CD4-positive, CD25-positive, alpha-beta regulatory T cell (primary cell): ENCODE results near the gene KCNMB3. TPM values are rescaled to one million over a fixed set of nuclear protein-coding genes. Genes with fewer than 3 reads are reported as not detected.
"Not testable (repeated sequence)": the region's sequence is repeated elsewhere in the genome, so short reads cannot be mapped to it uniquely, and the experiment has no call there.

Experiments
- ATAC-seq, 2 donors: fragments of 150-1000 bp; cut with Tn5 transposase; one replicate each; pipeline ENCODE4 v1.10.0; 2021; ENCODE audit warnings: low read depth in 2 of 2, moderate number of reproducible peaks in 2 of 2, moderate library complexity in 1 of 2
- DNase-seq, 3 donors: peaks; one replicate each; pipeline versions ENCODE4 v3.0.0 to v3.0.0-alpha.2; 2012 to 2022; ENCODE audit warnings: mixed read lengths in 1 of 3
- H3K27ac ChIP-seq: one replicate; pipeline ENCODE4 v1.7.0; 2013; ENCODE audit warnings: mild to moderate bottlenecking, low read length; ENCODE audit not compliant: insufficient read depth, poor library complexity, severe bottlenecking
- H3K27me3 ChIP-seq: one replicate; pipeline ENCODE4 v1.7.0; 2013; ENCODE audit warnings: low read length; ENCODE audit not compliant: control insufficient read depth, insufficient read depth
- H3K36me3 ChIP-seq: one replicate; pipeline ENCODE4 v1.7.0; 2013; ENCODE audit warnings: mild to moderate bottlenecking, low read length, moderate library complexity; ENCODE audit not compliant: control insufficient read depth, insufficient read depth
- H3K4me1 ChIP-seq: 2 replicates; pipeline ENCODE4 v1.7.0; 2013; ENCODE audit warnings: mild to moderate bottlenecking, low read length; ENCODE audit not compliant: insufficient read depth, control insufficient read depth, poor library complexity, severe bottlenecking
- H3K4me3 ChIP-seq: one replicate; pipeline ENCODE4 v1.7.0; 2013; ENCODE audit warnings: low read depth, mild to moderate bottlenecking, low read length, moderate library complexity
- H3K9me3 ChIP-seq, 2 experiments: 1 replicate in 1 of 2; 2 replicates in 1 of 2; pipeline ENCODE4 v1.7.0; 2013; ENCODE audit warnings: low read length in 2 of 2, mild to moderate bottlenecking in 1 of 2, moderate library complexity in 1 of 2; ENCODE audit not compliant: control insufficient read depth in 2 of 2
- H3K27ac Mint-ChIP-seq, 3 donors: one replicate each; pipeline ENCODE4 v1.8.0; 2020 to 2022; ENCODE audit warnings: mild to moderate bottlenecking in 3 of 3, mixed read lengths in 3 of 3, moderate library complexity in 2 of 3
- H3K27me3 Mint-ChIP-seq: one replicate; pipeline ENCODE4 v1.8.0; 2022; ENCODE audit warnings: mild to moderate bottlenecking, mixed read lengths
- H3K36me3 Mint-ChIP-seq: one replicate; pipeline ENCODE4 v1.8.0; 2020; ENCODE audit warnings: mixed read lengths
- H3K4me1 Mint-ChIP-seq, 4 donors: one replicate each; pipeline ENCODE4 v1.8.0; 2020 to 2022; ENCODE audit warnings: mixed read lengths in 4 of 4, mild to moderate bottlenecking in 1 of 4
- H3K4me3 Mint-ChIP-seq, 4 donors: one replicate each; pipeline ENCODE4 v1.8.0; 2020 to 2022; ENCODE audit warnings: mild to moderate bottlenecking in 4 of 4, mixed read lengths in 4 of 4, moderate library complexity in 3 of 4
- H3K9me3 Mint-ChIP-seq, 7 donors: one replicate each; pipeline ENCODE4 v1.8.0; 2020 to 2022; ENCODE audit warnings: mixed read lengths in 7 of 7, mild to moderate bottlenecking in 3 of 7, moderate library complexity in 2 of 7
- polyA plus RNA-seq, 4 donors: library from polyadenylated mRNA; unstranded; fragments of 300-500 nt; fragmentation: Illumina TruSeq; gene quantifications; one replicate each; pipeline ENCODE4 v1.2.3, GENCODE V29; 2021
- total RNA-seq: library from RNA; stranded (reverse); gene quantifications from one replicate; pipeline ENCODE4 v1.2.3, GENCODE V29; 2022

The KCNMB3 gene
- total and polyA plus RNA-seq, 5 donors from 2014 or later, result 0.22 to 1.0 (median 0.88) TPM

DNA sequence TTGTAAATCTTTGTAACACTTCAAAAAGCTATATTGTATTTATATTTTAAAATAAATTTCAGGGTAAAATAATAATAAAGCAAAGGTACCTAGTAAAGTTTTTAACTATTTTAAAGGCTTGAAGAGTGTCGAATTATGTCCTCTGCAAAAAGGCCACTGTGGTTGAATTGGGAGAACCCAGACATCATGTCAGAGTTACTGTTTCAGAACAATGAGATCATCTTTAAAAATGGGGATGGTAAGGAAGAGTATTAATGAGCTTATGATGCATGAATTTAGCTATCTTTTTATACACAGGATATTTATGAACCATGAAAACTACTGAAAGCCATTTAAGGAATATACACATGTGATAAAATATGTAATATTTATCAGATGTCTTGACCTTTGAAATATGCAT, 26.3 kb downstream of the KCNMB3 start:
- Mint-ChIP-seq H3K36me3 (peaks cover 24% of the 10 kb centered on the region), H3K9me3 (no peaks in the 10 kb centered on the region), H3K27ac (peak overlapping the region in 1 of 3 donors; percentile 58), H3K4me1 (peaks cover 0 to 6% (median 5%) of the 10 kb centered on the region in 4 donors), H3K4me3 (no peak overlapping the region), H3K27me3 (no peaks in the 10 kb centered on the region)
- Histone ChIP-seq H3K4me1 (no peaks in the 10 kb centered on the region), H3K9me3 (no peaks in the 10 kb centered on the region), H3K4me3 (no peak overlapping the region), H3K27me3 (no peaks in the 10 kb centered on the region), H3K27ac (no peak overlapping the region), H3K36me3 (peaks cover 61% of the 10 kb centered on the region)
- ATAC-seq (no peak), DNase-seq (no peak)

GRCh38 chr3:179223548-179223947, 27.4 kb downstream of the KCNMB3 start:
- Histone ChIP-seq H3K9me3 (no peaks in the 10 kb centered on the region), H3K27me3 (no peaks in the 10 kb centered on the region), H3K36me3 (peaks cover 60% of the 10 kb centered on the region), H3K4me1 (no peaks in the 10 kb centered on the region), H3K27ac (no peak overlapping the region), H3K4me3 (no peak overlapping the region)
- DNase-seq (no peak), ATAC-seq (no peak)
- Mint-ChIP-seq H3K27ac (peak overlapping the region in 1 of 3 donors; percentile 62), H3K27me3 (no peaks in the 10 kb centered on the region), H3K4me1 (peaks cover 0 to 6% (median 5%) of the 10 kb centered on the region in 4 donors), H3K4me3 (no peak overlapping the region), H3K36me3 (peaks cover 28% of the 10 kb centered on the region), H3K9me3 (no peaks in the 10 kb centered on the region)

GRCh38 chr3:179218213-179218612, 32.7 kb downstream of the KCNMB3 start:
- peaks cover 29% of the 10 kb centered on the region for H3K36me3 Mint-ChIP-seq
- not testable (repeated sequence) for H3K9me3 Mint-ChIP-seq, ATAC-seq, H3K4me3 ChIP-seq, H3K9me3 ChIP-seq, H3K27ac Mint-ChIP-seq, H3K27me3 ChIP-seq, H3K4me1 Mint-ChIP-seq, DNase-seq, H3K4me3 Mint-ChIP-seq, H3K27ac ChIP-seq, H3K27me3 Mint-ChIP-seq, H3K4me1 ChIP-seq
- peaks cover 37% of the 10 kb centered on the region for H3K36me3 ChIP-seq

DNA sequence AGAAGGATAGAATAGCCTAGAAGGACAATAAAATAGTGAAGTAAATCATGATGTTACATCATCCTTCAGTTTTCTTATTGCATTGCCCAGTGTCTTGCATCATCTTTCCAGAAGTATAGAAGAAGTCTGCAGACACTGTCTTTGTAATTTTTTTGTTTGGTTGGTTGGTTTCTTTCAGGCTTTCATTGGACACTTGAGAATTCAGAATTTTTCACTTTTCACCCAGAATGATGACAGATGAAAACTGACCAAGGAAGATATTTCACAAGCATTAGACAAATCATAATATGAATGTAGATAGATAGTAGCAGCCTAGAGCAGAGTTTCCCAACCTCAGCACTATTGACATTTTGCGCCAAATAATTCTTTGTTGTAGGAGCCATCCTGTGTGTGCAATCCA, 35.4 kb downstream of the KCNMB3 start:
- H3K36me3 ChIP-seq, result peaks cover 33% of the 10 kb centered on the region
- H3K36me3 Mint-ChIP-seq, result peaks cover 18% of the 10 kb centered on the region
- not testable (repeated sequence) for DNase-seq, ATAC-seq, H3K27me3 Mint-ChIP-seq, H3K9me3 Mint-ChIP-seq, H3K4me3 Mint-ChIP-seq, H3K27ac Mint-ChIP-seq, H3K27me3 ChIP-seq, H3K4me1 ChIP-seq, H3K27ac ChIP-seq, H3K4me1 Mint-ChIP-seq, H3K9me3 ChIP-seq, H3K4me3 ChIP-seq

DNA sequence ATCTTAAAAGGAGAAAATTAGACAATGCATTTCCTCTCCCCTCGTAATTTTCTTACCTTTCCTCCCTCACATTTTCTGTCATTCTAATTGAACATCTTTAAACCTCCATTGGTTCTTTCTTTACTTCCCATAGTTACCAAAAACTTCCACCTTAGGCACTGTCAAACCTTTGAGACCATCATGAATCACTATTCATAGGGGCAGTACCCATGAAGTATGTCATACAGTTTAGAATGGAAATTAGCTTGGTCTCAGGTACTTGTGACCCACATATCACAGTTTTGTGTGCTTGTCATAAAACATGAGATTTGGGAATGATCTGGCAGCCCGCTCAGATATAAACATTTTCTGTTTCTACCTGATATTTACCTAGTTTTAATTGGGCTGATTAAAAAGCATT, 50.1 kb downstream of the KCNMB3 start:
- H3K36me3 Mint-ChIP-seq, result peaks cover 23% of the 10 kb centered on the region
- no peak for ATAC-seq
- peaks cover 27 to 30% (median 29%) of the 10 kb centered on the region in 4 donors for H3K4me1 Mint-ChIP-seq
- Histone ChIP-seq H3K4me1 (peaks cover 12% of the 10 kb centered on the region), H3K27ac (no peak overlapping the region), H3K36me3 (peaks cover 51% of the 10 kb centered on the region), H3K9me3 (no peaks in the 10 kb centered on the region), H3K4me3 (no peak overlapping the region), H3K27me3 (no peaks in the 10 kb centered on the region)
- H3K9me3 Mint-ChIP-seq, result no peaks in the 10 kb centered on the region
- H3K27me3 Mint-ChIP-seq, result no peaks in the 10 kb centered on the region
- no peak overlapping the region for H3K4me3 Mint-ChIP-seq
- DNase-seq, result no peak
- H3K27ac Mint-ChIP-seq, result peak overlapping the region in 1 of 3 donors; percentile 87

DNA sequence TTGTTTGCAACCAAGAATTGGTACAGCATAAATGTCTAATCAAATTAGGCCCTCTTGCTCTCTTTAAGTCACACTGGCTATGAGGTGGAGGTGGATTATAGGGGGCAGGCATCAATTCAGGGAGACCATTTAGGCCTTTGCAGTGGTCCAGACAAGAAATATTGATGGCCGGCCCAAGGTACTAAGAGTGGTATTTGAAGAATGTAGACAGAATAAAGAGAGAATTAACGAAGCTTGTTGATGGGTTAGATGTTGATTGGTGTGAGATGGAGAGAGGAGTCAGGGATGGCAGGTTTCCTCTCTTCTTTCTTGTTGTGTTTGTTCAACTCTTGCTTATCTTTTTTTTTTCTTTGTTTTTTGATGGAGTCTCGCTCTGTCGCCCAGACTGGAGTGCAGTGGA, 54.2 kb downstream of the KCNMB3 start:
- H3K4me1 ChIP-seq, result peaks cover 26% of the 10 kb centered on the region
- H3K36me3 ChIP-seq, result peaks cover 21% of the 10 kb centered on the region
- peak overlapping the region; percentile 60 for H3K4me3 ChIP-seq
- no peaks in the 10 kb centered on the region for H3K27me3 Mint-ChIP-seq
- peak overlapping the region; percentile 49 to 86 (median 58) for H3K27ac Mint-ChIP-seq
- peak overlapping the region in 2 of 4 donors; percentile 15 to 67 for H3K4me3 Mint-ChIP-seq
- no peak overlapping the region for H3K27ac ChIP-seq
- H3K9me3 ChIP-seq, result no peaks in the 10 kb centered on the region
- H3K27me3 ChIP-seq, result no peaks in the 10 kb centered on the region
- ATAC-seq (no peak), DNase-seq (no peak)
- H3K9me3 Mint-ChIP-seq, result no peaks in the 10 kb centered on the region
- H3K4me1 Mint-ChIP-seq, result peaks cover 47 to 67% (median 54%) of the 10 kb centered on the region in 4 donors
- H3K36me3 Mint-ChIP-seq, result peaks cover 14% of the 10 kb centered on the region

DNA sequence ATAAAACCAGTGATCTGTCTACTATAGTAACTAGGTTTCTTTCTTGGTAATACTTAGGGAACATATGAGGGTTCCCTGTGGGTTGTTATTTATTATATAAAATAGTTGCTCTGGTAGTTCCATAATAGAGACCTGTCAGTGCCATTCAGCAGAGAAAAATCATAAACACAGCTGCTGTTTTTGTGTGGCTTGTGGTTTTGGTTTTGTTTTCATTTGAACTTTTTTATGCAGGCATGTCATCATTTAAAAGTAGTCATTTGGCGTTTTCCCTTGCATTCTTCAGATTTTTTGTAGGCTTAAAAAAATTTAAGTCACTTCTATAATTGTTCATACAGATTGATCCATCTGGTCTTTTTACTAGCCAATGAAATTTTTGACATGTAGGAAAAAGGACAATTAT, 54.8 kb downstream of the KCNMB3 start:
- Histone ChIP-seq H3K27me3 (no peaks in the 10 kb centered on the region), H3K9me3 (no peaks in the 10 kb centered on the region), H3K27ac (no peak overlapping the region), H3K4me1 (peaks cover 26% of the 10 kb centered on the region), H3K4me3 (peak overlapping the region; percentile 60), H3K36me3 (peaks cover 16% of the 10 kb centered on the region)
- Mint-ChIP-seq H3K4me3 (peak overlapping the region; percentile 5 to 67 (median 22)), H3K36me3 (peaks cover 12% of the 10 kb centered on the region), H3K9me3 (no peaks in the 10 kb centered on the region), H3K4me1 (peaks cover 47 to 72% (median 56%) of the 10 kb centered on the region in 4 donors), H3K27ac (peak overlapping the region in 2 of 3 donors; percentile 67 to 86), H3K27me3 (no peaks in the 10 kb centered on the region)
- peak in 2 of 3 donors; percentile 68 to 70 for DNase-seq
- peak; percentile 69 for ATAC-seq

GRCh38 chr3:179194931-179195330, 56.0 kb downstream of the KCNMB3 start:
- Histone ChIP-seq H3K27me3 (no peaks in the 10 kb centered on the region), H3K27ac (no peak overlapping the region), H3K4me3 (no peak overlapping the region), H3K4me1 (peaks cover 26% of the 10 kb centered on the region), H3K9me3 (no peaks in the 10 kb centered on the region), H3K36me3 (peaks cover 6% of the 10 kb centered on the region)
- DNase-seq, result no peak
- Mint-ChIP-seq H3K4me1 (peaks cover 50 to 83% (median 66%) of the 10 kb centered on the region in 4 donors), H3K4me3 (peak overlapping the region in 1 of 4 donors; percentile 3), H3K27ac (peak overlapping the region; percentile 29 to 91 (median 79)), H3K36me3 (peaks cover 5% of the 10 kb centered on the region), H3K9me3 (no peaks in the 10 kb centered on the region), H3K27me3 (no peaks in the 10 kb centered on the region)
- no peak for ATAC-seq
